ENCODE measurements around the gene PTPRD. TPM values are rescaled to one million over a fixed set of nuclear protein-coding genes. Genes with fewer than 3 reads are reported as not detected.
"Not testable (repeated sequence)": the region's sequence is repeated elsewhere in the genome, so short reads cannot be mapped to it uniquely, and the experiment has no call there.

The PTPRD gene
- total RNA-seq, 3 donors from 2014 or later: 2.9 to 5.4 (median 3.6) TPM

DNA sequence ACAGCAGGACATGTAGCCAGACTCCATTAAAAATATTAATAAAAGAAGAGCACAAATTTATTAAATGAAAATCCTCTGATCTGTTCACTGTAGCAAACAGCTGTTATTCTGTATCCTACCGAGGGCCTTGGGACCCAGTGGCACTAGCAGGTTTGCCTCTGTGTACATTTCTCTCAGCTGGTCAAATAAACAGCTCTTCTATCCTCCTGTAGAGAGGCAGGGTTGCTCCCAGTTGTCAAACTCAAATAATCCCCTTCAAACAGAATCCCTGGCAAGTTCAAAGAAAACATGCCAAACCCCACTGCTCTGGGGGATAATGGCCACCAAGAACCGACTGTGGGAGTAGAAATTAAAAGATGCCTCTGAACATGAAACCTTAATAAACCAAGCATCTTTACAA is 1551.2 kb downstream of the PTPRD start:
- TF ChIP-seq POLR2A (IDR thresholded peaks at IDR 0.05): no peak
- TF ChIP-seq POLR2AphosphoS5 (IDR thresholded peaks at IDR 0.05): no peak
- TF ChIP-seq, protein P1, sequence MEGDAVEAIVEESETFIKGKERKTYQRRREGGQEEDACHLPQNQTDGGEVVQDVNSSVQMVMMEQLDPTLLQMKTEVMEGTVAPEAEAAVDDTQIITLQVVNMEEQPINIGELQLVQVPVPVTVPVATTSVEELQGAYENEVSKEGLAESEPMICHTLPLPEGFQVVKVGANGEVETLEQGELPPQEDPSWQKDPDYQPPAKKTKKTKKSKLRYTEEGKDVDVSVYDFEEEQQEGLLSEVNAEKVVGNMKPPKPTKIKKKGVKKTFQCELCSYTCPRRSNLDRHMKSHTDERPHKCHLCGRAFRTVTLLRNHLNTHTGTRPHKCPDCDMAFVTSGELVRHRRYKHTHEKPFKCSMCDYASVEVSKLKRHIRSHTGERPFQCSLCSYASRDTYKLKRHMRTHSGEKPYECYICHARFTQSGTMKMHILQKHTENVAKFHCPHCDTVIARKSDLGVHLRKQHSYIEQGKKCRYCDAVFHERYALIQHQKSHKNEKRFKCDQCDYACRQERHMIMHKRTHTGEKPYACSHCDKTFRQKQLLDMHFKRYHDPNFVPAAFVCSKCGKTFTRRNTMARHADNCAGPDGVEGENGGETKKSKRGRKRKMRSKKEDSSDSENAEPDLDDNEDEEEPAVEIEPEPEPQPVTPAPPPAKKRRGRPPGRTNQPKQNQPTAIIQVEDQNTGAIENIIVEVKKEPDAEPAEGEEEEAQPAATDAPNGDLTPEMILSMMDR (IDR thresholded peaks at IDR 0.05): no peak
- no peaks in the 10 kb centered on the region for H3K9me3 ChIP-seq
- H3K36me3 ChIP-seq: no peaks in the 10 kb centered on the region
- H3K27ac ChIP-seq: no peak overlapping the region
- DNase-seq (ENCODE audit: low spot score in 2 of 2): no peak
- intact Hi-C loops (cut with DNase I; ENCODE audit: low total_unique reads): no loop called here
- no peaks in the 10 kb centered on the region for H3K4me1 ChIP-seq
- H3K27me3 ChIP-seq: no peaks in the 10 kb centered on the region
- H3K4me3 ChIP-seq: no peak overlapping the region

DNA sequence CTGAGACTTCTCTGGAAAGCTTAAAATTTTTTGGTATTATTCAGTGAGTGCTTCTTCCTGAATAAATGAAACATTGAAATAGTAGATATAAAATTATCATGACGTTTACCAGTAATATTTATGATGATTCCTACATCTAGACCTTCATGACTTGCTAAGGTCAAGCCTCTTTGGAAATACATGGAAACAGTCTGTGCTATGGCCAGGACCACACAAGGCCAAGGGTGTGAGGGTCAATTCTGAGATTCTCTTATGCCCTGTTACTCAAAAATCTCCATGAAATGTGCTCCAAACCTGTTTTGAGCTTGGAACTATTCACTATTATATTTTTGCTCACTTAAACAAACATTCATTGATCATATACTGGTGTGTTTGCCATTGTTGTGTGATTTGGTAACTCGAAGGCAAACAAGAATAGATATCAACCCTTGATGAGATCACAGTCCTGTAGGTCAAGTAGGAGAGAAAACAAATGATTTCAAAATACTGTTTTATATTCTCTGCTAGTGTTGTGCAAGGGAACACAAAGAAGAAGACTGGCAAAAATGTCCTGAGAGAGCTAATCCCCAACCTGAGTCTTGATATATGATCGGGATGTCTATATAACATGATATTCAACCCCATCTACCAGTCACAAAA is 1558.3 kb downstream of the PTPRD start:
- intact Hi-C loops (cut with DNase I; ENCODE audit: low total_unique reads): no loop called here
- DNase-seq (ENCODE audit: low spot score in 2 of 2): no peak
- Histone ChIP-seq H3K4me1 (no peaks in the 10 kb centered on the region), H3K27ac (no peak overlapping the region), H3K36me3 (no peaks in the 10 kb centered on the region), H3K4me3 (no peak overlapping the region), H3K9me3 (no peaks in the 10 kb centered on the region), H3K27me3 (no peaks in the 10 kb centered on the region)
- TF ChIP-seq POLR2AphosphoS5 (IDR thresholded peaks at IDR 0.05) (no peak), POLR2A (IDR thresholded peaks at IDR 0.05) (no peak)
- TF ChIP-seq, protein P1 (IDR thresholded peaks at IDR 0.05): no peak

DNA sequence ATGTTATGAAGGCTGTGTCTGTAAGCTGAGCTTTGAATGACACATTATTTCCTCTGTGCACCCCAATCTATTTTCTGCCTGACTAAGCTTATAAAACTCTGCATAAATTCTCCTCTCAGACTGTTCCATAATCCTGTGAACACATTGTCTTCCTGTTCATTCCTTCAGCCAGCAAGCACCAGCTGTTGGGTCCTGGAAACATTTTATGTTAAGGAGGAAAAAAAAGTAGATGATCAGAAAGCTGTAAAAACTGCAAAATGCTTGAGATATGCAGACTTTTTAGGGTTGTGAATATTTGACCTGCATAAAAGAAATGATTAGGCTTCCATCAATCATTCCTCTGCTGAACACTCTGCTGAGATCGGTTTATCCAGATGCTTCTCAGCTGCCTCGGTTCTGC is 1567.2 kb downstream of the PTPRD start:
- H3K27ac ChIP-seq: no peak overlapping the region
- no peak for DNase-seq (ENCODE audit: low spot score in 2 of 2)
- H3K9me3 ChIP-seq: no peaks in the 10 kb centered on the region
- H3K4me1 ChIP-seq: no peaks in the 10 kb centered on the region
- H3K27me3 ChIP-seq: no peaks in the 10 kb centered on the region
- no peak overlapping the region for H3K4me3 ChIP-seq
- no peaks in the 10 kb centered on the region for H3K36me3 ChIP-seq
- intact Hi-C loops (cut with DNase I; ENCODE audit: low total_unique reads): no loop called here
- TF ChIP-seq POLR2AphosphoS5 (IDR thresholded peaks at IDR 0.05) (no peak), POLR2A (IDR thresholded peaks at IDR 0.05) (no peak)
- TF ChIP-seq, protein P1 (IDR thresholded peaks at IDR 0.05): no peak

DNA sequence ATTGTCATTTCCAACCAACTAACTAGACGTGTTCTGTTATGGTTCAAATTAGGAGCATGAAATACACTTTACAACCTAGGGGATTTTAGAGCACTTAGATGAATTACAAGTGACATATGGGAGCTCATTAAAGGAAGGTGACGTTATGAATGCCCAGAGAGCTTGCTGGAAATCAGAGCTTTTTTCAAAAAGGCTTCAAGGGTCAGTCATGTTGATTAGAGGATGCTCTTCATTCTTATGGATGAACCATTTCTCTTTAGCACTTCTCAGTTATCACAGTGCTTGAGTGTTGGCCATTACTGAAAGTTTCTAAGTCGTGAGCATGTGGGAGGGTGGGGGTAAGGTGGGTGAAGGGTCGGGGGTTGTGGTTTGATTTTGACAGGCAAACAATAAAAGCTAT is 1567.7 kb downstream of the PTPRD start:
- TF ChIP-seq POLR2A (IDR thresholded peaks at IDR 0.05) (no peak), POLR2AphosphoS5 (IDR thresholded peaks at IDR 0.05) (no peak)
- TF ChIP-seq, protein P1 (IDR thresholded peaks at IDR 0.05): no peak
- Histone ChIP-seq H3K27ac (no peak overlapping the region), H3K27me3 (no peaks in the 10 kb centered on the region), H3K4me3 (no peak overlapping the region), H3K4me1 (no peaks in the 10 kb centered on the region), H3K36me3 (no peaks in the 10 kb centered on the region), H3K9me3 (no peaks in the 10 kb centered on the region)
- DNase-seq (ENCODE audit: low spot score in 2 of 2): no peak
- intact Hi-C loops (cut with DNase I; ENCODE audit: low total_unique reads): no loop called here

DNA sequence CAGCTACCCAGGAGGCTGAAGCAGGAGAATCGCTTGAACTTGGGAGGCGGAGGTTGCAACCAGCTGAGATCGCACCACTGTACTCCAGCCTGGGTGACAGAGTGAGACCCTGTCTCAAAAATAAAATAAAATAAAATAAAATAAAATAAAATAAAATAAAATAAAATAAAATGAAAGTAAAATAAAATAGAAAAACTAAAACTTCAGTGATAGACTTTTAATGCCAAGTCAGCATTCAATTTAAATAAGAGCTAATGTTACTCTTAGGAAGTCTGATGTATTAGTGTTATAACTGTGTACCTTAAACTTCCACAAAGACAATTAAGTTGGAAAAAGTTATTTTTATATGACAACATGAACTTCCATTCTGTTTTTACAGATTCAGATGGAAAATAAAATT is 1569.0 kb downstream of the PTPRD start:
- H3K4me1 ChIP-seq; H3K27ac ChIP-seq; H3K27me3 ChIP-seq; H3K36me3 ChIP-seq; DNase-seq (ENCODE audit: low spot score in 2 of 2); intact Hi-C loops (cut with DNase I; ENCODE audit: low total_unique reads); H3K4me3 ChIP-seq; H3K9me3 ChIP-seq: not testable (repeated sequence)

DNA sequence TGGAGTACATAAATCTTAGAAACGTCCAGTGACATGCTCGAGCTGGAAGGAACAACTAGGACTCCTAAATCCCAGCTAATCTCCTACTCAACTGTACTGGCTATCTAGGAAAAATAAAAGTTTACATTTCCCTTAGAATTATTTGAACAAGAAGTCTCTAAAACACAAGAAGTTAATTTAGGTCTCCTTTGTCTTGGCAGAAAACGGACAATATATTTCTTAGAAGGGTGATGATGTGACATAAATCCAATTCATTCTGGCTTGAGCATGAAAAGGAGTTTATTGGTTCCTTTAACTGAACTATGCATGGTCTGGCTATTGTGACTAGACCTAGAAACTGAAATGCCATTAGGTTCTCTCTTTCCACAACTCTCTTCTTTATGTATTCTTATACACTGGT is 1571.0 kb downstream of the PTPRD start:
- H3K9me3 ChIP-seq: no peaks in the 10 kb centered on the region
- TF ChIP-seq POLR2AphosphoS5 (IDR thresholded peaks at IDR 0.05): no peak
- TF ChIP-seq, protein P1 (IDR thresholded peaks at IDR 0.05): no peak
- no peak for TF ChIP-seq POLR2A (IDR thresholded peaks at IDR 0.05)
- no peak overlapping the region for H3K4me3 ChIP-seq
- no peaks in the 10 kb centered on the region for H3K36me3 ChIP-seq
- no peak overlapping the region for H3K27ac ChIP-seq
- H3K27me3 ChIP-seq: no peaks in the 10 kb centered on the region
- intact Hi-C loops (cut with DNase I; ENCODE audit: low total_unique reads): no loop called here
- H3K4me1 ChIP-seq: no peaks in the 10 kb centered on the region
- DNase-seq (ENCODE audit: low spot score in 2 of 2): no peak
